MM.1S (cell line): ENCODE measurements around the gene TMTC2.

ENCODE experiments used
- DNase-seq: peaks from one replicate; pipeline ENCODE4 v3.0.0-alpha.2; 2015
- H2AFZ ChIP-seq: fragments of 300-600 bp; sonication (generic); 2 replicates; pipeline ENCODE4 v1.6.0; 2016; ENCODE audit warnings: antibody characterized with exemption, low read length
- H3F3A ChIP-seq: fragments of 300-600 bp; sonication (generic); 2 replicates; pipeline ENCODE4 v1.6.1; 2016; ENCODE audit warnings: mild to moderate bottlenecking, antibody characterized with exemption, low read length, moderate library complexity, mixed read lengths; ENCODE audit not compliant: insufficient read depth
- H3K27ac ChIP-seq: fragments of 300-600 bp; sonication (generic); 2 replicates; pipeline ENCODE4 v1.5.1; 2016; ENCODE audit warnings: mild to moderate bottlenecking, low read length
- H3K27me3 ChIP-seq: fragments of 300-600 bp; sonication (generic); replicated peaks from 2 replicates; pipeline ENCODE4 v1.6.0; 2016; ENCODE audit warnings: low read length; ENCODE audit not compliant: insufficient read depth
- H3K36me3 ChIP-seq: fragments of 300-600 bp; sonication (generic); replicated peaks from 2 replicates; pipeline ENCODE4 v1.6.1; 2016; ENCODE audit warnings: mild to moderate bottlenecking, low read length, mixed read lengths; ENCODE audit not compliant: insufficient read depth
- H3K4me1 ChIP-seq: fragments of 300-600 bp; sonication (generic); 2 replicates; pipeline ENCODE4 v1.6.1; 2016; ENCODE audit warnings: low read length, mixed read lengths
- H3K4me2 ChIP-seq: fragments of 300-600 bp; sonication (generic); 2 replicates; pipeline ENCODE4 v1.6.0; 2016; ENCODE audit warnings: low read depth, low read length
- H3K4me3 ChIP-seq: fragments of 300-600 bp; sonication (generic); 2 replicates; pipeline ENCODE4 v1.5.1; 2016; ENCODE audit warnings: low read length, mixed read lengths
- H3K79me2 ChIP-seq: fragments of 300-600 bp; sonication (generic); 2 replicates; pipeline ENCODE4 v1.6.1; 2016; ENCODE audit warnings: mixed run types, low read length, mixed read lengths
- H3K9ac ChIP-seq: fragments of 300-600 bp; sonication (generic); 2 replicates; pipeline ENCODE4 v1.6.1; 2016; ENCODE audit warnings: low read length, mixed read lengths
- H3K9me2 ChIP-seq: fragments of 300-600 bp; sonication (generic); replicated peaks from 2 replicates; pipeline ENCODE4 v1.6.1; 2016; ENCODE audit warnings: mild to moderate bottlenecking, low read length, mixed read lengths; ENCODE audit not compliant: insufficient read depth
- H3K9me3 ChIP-seq: fragments of 300-600 bp; sonication (generic); replicated peaks from 2 replicates; pipeline ENCODE4 v1.6.1; 2016; ENCODE audit warnings: mild to moderate bottlenecking, low read length, mixed read lengths; ENCODE audit not compliant: insufficient read depth
- H4K20me1 ChIP-seq: fragments of 300-600 bp; sonication (generic); 2 replicates; pipeline ENCODE4 v1.6.1; 2016; ENCODE audit warnings: mild to moderate bottlenecking, low read length, moderate library complexity, mixed read lengths; ENCODE audit not compliant: insufficient read depth
- CTCF ChIP-seq: fragments of 300-600 bp; sonication (generic); IDR thresholded peaks from 2 replicates; pipeline ENCODE4 v1.5.1; 2016; ENCODE audit warnings: antibody characterized with exemption, low read length, mixed read lengths
- EZH2 ChIP-seq: fragments of 300-600 bp; sonication (generic); optimal IDR thresholded peaks from 2 replicates; pipeline ENCODE3; 2017; ENCODE audit warnings: low read depth, mild to moderate bottlenecking, antibody characterized with exemption, low read length, mixed read lengths
- EZH2phosphoT487 ChIP-seq: fragments of 300-600 bp; sonication (generic); IDR thresholded peaks from 2 replicates; pipeline ENCODE4 v1.6.1; 2018; ENCODE audit warnings: antibody characterized with exemption, low read length

The TMTC2 gene

GRCh38 chr12:83149987-83150386, 463.3 kb downstream of the TMTC2 start:
- peaks cover 6% of the 10 kb centered on the region; the same call in 1 of the 2 replicates for H3F3A ChIP-seq
- DNase-seq = no peak
- H2AFZ ChIP-seq = no peak overlapping the region

GRCh38 chr12:83150465-83151189, 463.9 kb downstream of the TMTC2 start:
- Histone ChIP-seq H3F3A (peaks cover 6% of the 10 kb centered on the region; the same call in 1 of the 2 replicates), H3K4me2 (no peak overlapping the region), H3K27ac (no peak overlapping the region), H3K27me3 (no peaks in the 10 kb centered on the region), H4K20me1 (no peaks in the 10 kb centered on the region), H3K4me1 (peaks cover 14% of the 10 kb centered on the region), H3K9me2 (no peaks in the 10 kb centered on the region), H3K79me2 (no peaks in the 10 kb centered on the region), H3K9me3 (no peaks in the 10 kb centered on the region), H3K4me3 (no peak overlapping the region), H2AFZ (no peak overlapping the region), H3K36me3 (no peaks in the 10 kb centered on the region), H3K9ac (no peak overlapping the region)
- TF ChIP-seq EZH2 (no peak), CTCF (no peak), EZH2phosphoT487 (no peak)
- DNase-seq = no peak

More at GRCh38 chr12:83149987-83150386, 463.3 kb downstream of the TMTC2 start:
- H3K9me2 ChIP-seq = no peaks in the 10 kb centered on the region
- no peak overlapping the region for H3K9ac ChIP-seq
- TF ChIP-seq CTCF = no peak
- no peak for TF ChIP-seq EZH2
- no peak for TF ChIP-seq EZH2phosphoT487
- no peaks in the 10 kb centered on the region for H3K27me3 ChIP-seq
- no peaks in the 10 kb centered on the region for H3K79me2 ChIP-seq
- H3K27ac ChIP-seq = no peak overlapping the region
- H3K9me3 ChIP-seq = no peaks in the 10 kb centered on the region
- peaks cover 14% of the 10 kb centered on the region for H3K4me1 ChIP-seq
- H3K36me3 ChIP-seq = no peaks in the 10 kb centered on the region
- no peak overlapping the region for H3K4me3 ChIP-seq
- no peaks in the 10 kb centered on the region for H4K20me1 ChIP-seq
- no peak overlapping the region for H3K4me2 ChIP-seq

- peaks cover 14% of the 10 kb centered on the region for H3K4me1 ChIP-seq
Observed at GRCh38 chr12:83153177-83153576, 466.5 kb downstream of the TMTC2 start.

More at GRCh38 chr12:83153177-83153576, 466.5 kb downstream of the TMTC2 start:
- no peaks in the 10 kb centered on the region for H3K9me3 ChIP-seq
- H4K20me1 ChIP-seq = no peaks in the 10 kb centered on the region
- DNase-seq = peak; percentile 57
- no peaks in the 10 kb centered on the region for H3K79me2 ChIP-seq
- no peak overlapping the region for H2AFZ ChIP-seq
- peak overlapping the region; percentile 33; the same call in 1 of the 2 replicates for H3K4me2 ChIP-seq
- H3K9ac ChIP-seq = no peak overlapping the region
- no peaks in the 10 kb centered on the region for H3K36me3 ChIP-seq
- H3K4me3 ChIP-seq = no peak overlapping the region
- H3K27me3 ChIP-seq = no peaks in the 10 kb centered on the region
- H3K27ac ChIP-seq = no peak overlapping the region; the same call in 1 of the 2 replicates
- H3F3A ChIP-seq = peaks cover 6% of the 10 kb centered on the region; the same call in 1 of the 2 replicates
- TF ChIP-seq EZH2 (no peak), CTCF (no peak), EZH2phosphoT487 (no peak)
- H3K9me2 ChIP-seq = no peaks in the 10 kb centered on the region
